GM19025 (cell line): ENCODE measurements around the gene POU3F1.

ENCODE experiments used
- ATAC-seq: cut with Tn5 transposase; IDR thresholded peaks from one replicate; pipeline ENCODE4 v1.9.1; 2021; ENCODE audit warnings: mild to moderate bottlenecking, low read depth, moderate library complexity; ENCODE audit not compliant: unreplicated experiment

The POU3F1 gene

GRCh38 chr1:38006008-38006828, 40.4 kb downstream of the POU3F1 start:
- ATAC-seq, result no peak

- no peak for ATAC-seq
These were observed 41.2 kb downstream of the POU3F1 start, which contains the start of gene FHL3 for GRCh38 chr1:38005195-38006007. Gene FHL3, minus strand, starts transcription at chr1:38005514. Its CDS starts 6,102 bp downstream, at chr1:37999412.

- ATAC-seq, result no peak
These were observed 42.1 kb downstream of the POU3F1 start for GRCh38 chr1:38004284-38005108.

GRCh38 chr1:38003261-38004250, 43.0 kb downstream of the POU3F1 start:
- no peak for ATAC-seq

GRCh38 chr1:38000529-38001455, 45.8 kb downstream of the POU3F1 start:
- ATAC-seq, result no peak

- no peak for ATAC-seq
These were observed 46.4 kb downstream of the POU3F1 start for GRCh38 chr1:38000233-38000528.

GRCh38 chr1:37999430-38000232, 47.0 kb downstream of the POU3F1 start:
- no peak for ATAC-seq

- no peak for ATAC-seq
These were observed 47.6 kb downstream of the POU3F1 start for GRCh38 chr1:37998913-37999429.

GRCh38 chr1:37998089-37998808, 48.3 kb downstream of the POU3F1 start:
- no peak for ATAC-seq

GRCh38 chr1:37997256-37998088, 49.1 kb downstream of the POU3F1 start:
- ATAC-seq, result no peak

GRCh38 chr1:37995751-37996345, 50.7 kb downstream of the POU3F1 start:
- no peak for ATAC-seq

- ATAC-seq, result no peak
These were observed 51.6 kb downstream of the POU3F1 start for GRCh38 chr1:37994886-37995566.
